ENCODE results near the gene HBA2.
"Not testable (repeated sequence)": the region's sequence is repeated elsewhere in the genome, so short reads cannot be mapped to it uniquely, and the experiment has no call there.

Gene HBA2

DNA sequence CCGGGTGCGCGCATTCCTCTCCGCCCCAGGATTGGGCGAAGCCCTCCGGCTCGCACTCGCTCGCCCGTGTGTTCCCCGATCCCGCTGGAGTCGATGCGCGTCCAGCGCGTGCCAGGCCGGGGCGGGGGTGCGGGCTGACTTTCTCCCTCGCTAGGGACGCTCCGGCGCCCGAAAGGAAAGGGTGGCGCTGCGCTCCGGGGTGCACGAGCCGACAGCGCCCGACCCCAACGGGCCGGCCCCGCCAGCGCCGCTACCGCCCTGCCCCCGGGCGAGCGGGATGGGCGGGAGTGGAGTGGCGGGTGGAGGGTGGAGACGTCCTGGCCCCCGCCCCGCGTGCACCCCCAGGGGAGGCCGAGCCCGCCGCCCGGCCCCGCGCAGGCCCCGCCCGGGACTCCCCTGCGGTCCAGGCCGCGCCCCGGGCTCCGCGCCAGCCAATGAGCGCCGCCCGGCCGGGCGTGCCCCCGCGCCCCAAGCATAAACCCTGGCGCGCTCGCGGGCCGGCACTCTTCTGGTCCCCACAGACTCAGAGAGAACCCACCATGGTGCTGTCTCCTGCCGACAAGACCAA lies at the start of gene HBA2:
HBA2 (plus strand) TSS at position 503 of the 568 bp plus-strand sequence; CDS start at position 540, 37 bp downstream.
- DNase-seq (ENCODE audit: low spot score) = not testable (repeated sequence)

DNA sequence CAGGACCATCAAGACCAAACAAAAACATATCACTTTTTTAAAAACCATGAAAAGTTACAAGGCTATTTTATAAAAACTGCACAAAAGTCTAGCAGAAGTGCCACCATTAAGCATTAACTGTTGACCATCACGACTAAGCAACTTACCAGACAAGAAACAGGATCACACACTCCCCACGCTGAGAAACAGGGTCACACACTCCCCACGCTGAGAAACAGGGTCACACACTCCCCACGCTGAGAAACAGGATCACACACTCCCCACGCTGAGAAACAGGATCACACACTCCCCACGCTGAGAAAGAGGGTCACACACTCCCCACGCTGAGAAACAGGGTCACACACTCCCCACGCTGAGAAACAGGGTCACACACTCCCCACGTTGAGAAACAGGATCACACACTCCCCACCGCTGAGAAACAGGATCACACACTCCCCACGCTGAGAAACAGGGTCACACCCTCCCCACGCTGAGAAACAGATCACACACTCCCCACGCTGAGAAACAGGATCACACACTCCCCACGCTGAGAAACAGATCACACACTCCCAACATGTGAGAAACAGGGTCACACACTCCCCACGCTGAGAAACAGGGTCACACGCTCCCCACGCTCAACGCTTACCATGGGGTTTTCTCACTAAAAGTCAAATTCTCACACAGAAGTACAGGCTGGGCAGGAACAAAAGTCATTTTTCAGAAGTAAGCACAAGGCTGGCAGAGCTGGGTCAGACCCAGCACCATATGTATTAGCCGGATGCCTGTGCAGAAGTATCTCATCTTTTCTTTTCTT lies 48.9 kb upstream of the HBA2 start:
- not testable (repeated sequence) for DNase-seq (ENCODE audit: low spot score)

DNA sequence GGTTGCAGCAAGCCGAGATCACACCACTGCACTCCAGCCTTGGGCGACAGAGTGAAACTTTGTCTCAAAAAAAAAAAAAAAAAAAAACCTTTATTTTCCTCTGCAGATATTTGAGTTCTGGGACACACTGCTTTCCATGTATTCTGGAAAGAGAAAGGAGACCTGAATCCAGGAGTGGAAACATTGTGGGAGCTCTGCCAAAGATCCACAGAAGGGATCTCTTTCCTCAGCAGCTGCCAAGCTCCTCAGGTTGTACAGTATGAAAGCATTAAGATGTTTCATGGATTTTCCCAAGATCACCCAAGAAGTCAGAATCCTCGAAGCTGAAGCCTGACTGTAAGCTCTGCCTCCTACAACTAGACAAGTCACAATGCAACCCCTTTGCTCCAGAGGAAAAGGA lies 47.7 kb upstream of the HBA2 start:
- no peak for DNase-seq (ENCODE audit: low spot score)

DNA sequence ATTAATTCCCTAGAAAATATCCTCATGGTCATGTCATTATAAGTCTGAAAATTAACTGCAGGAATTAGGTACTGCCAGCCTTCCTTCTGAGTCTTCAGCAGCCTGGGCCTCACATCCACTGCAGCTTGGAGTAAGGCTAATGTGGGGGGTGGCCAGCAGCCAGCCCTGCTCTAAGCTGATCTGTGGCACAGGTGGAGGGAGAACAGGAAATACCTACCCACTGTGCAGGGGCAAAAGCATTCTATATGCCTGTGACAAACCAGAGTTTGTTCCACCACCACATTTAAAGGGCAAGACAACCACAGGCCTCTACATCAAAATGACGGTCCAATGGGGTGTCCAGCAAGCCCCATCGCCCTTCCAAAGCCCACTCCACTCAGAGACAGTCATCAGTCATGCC lies 43.6 kb upstream of the HBA2 start:
- DNase-seq (ENCODE audit: low spot score) = no peak

- no peak for DNase-seq (ENCODE audit: low spot score)
Observed at GRCh38 chr16:130533-131173, 42.0 kb upstream of the HBA2 start.

GRCh38 chr16:132120-132519 lies 40.6 kb upstream of the HBA2 start:
- no peak for DNase-seq (ENCODE audit: low spot score)

DNA sequence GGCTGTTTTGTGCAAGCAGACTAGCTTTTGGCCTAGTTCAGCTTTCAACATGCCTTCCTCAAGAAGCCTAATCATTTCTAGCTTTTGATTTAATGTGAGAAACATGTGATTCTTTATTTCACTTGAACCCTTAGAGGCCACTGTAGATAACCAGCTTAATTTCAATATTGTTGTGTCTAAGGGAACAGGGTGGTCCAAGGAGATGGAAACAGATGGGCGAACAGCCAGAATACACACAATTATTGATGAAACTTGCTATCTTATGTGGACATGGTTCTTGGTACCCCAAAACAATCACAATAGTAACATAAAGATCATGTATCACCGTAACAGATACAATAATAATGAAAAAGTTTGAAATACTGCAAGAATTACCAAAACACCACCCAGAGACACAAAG lies 39.0 kb upstream of the HBA2 start:
- DNase-seq (ENCODE audit: low spot score) = no peak

DNA sequence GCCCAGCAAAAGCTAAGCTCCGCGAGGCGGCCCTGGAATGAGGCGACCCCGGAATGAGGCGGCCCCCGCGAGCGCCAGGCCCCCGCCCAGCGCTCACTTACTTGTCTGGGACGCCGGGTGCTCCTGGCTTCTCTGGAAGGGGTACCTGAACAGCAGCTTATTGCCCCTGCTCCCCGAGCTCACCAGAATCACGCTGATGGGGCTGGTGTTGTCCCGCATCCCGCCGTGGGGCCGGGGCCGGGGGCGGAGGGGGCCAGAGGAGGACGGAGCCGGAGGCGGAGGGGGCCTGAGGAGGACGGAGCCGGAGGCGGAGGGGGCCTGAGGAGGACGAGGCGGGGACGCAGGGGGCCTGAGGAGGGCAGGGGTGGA lies 34.6 kb upstream of the HBA2 start:
- peak; percentile 71 for DNase-seq (ENCODE audit: low spot score)

DNA sequence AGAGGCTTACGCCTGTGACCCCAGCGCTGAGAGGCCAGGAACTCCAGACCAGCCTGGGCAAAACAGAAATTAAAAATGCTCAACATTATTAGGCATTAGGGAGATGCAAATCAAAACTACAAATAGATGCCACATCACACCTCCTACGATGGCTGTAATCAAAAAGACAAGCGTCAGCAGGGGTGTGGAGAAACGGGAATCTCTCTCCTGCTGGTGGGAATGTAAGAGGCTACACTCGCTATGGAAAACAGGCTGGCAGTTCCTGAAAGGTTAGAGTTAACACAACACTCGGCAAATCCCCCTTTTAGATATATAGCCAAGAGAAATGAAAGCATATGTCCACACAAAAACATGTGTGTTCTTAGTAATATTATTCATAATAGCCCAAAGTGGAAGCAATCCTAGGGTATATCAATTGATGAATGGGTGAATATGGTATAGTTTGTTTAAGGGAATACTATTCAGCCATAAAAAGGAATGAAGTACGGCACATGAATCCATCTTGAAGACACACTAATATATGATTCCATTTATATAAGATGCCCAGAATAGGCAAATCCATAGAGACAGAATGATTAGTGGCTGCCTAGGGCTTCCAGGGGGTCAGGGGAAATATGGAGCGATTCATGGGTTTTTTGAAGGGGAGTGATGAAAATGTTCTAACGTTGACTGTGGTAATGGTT lies 32.4 kb upstream of the HBA2 start:
- DNase-seq (ENCODE audit: low spot score) = no peak

DNA sequence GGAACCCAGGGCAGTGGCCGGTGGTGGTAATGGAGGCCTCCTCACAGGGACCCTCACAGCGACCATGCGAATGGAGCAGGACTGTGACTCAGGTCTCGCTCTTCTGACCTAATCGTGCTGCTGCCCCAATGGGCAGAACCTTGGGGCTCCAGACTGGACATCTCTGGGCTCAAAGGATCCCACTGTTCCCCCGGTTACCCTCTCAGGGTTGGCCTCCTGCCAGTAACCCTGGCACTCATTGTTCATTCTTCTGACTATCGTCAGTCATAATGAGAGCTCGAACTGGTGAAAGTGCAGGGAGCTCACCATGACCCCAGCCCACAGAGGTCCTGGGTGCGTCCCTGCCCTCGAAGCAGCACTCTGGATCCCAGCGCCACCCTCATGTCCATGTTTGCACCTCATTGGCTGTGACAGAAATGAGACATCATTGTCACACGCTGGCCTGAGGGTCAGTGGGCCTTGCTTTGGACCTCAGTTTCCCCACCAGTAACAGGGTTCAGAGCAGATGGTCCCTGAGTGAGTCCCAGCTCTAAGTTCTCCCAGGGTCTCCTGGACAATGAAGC lies 30.2 kb upstream of the HBA2 start:
- no peak for DNase-seq (ENCODE audit: low spot score)

- no peak for DNase-seq (ENCODE audit: low spot score)
Observed at GRCh38 chr16:143047-143446, 29.6 kb upstream of the HBA2 start.

DNA sequence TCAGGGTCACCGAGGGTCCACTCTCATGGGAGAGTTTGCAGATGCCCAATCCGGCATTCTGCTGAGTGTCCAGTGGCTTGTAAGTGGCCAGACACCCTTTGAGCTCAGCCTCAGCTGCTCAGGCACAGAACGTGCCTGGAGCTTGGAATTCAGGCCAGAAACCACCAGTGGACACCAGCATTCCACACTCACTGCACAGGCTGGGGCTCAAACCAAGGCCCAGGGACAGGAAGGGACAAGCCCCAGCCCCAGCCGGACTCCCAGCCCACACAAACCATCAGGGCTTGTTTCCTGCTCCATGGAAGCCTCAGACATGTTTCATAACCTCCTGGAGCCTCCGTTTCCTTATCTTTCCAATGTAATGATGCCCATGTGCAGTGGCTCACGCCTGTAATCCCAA lies 29.2 kb upstream of the HBA2 start:
- DNase-seq (ENCODE audit: low spot score) = no peak

GRCh38 chr16:144797-145252 lies 27.9 kb upstream of the HBA2 start:
- DNase-seq (ENCODE audit: low spot score) = no peak

DNA sequence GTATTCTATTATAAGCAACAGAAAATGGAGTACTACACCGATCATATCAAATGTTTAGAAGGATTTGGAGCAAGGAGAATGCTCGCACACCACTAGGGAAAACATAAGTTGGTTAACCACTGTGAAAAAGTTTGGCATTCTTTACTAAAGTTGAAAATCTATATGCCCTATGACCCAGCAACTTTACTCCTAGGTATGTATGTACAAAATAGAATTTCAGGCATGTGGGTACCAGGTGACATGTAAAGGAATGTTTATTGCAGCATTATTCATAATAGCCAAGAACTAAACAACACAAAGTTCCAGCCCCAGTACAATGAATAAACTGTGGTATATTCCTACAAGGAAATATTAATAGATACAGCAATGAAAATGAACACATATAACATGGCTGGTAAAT lies 26.0 kb upstream of the HBA2 start:
- no peak for DNase-seq (ENCODE audit: low spot score)

- DNase-seq (ENCODE audit: low spot score) = no peak
Observed at GRCh38 chr16:149024-149660, 23.5 kb upstream of the HBA2 start.

DNA sequence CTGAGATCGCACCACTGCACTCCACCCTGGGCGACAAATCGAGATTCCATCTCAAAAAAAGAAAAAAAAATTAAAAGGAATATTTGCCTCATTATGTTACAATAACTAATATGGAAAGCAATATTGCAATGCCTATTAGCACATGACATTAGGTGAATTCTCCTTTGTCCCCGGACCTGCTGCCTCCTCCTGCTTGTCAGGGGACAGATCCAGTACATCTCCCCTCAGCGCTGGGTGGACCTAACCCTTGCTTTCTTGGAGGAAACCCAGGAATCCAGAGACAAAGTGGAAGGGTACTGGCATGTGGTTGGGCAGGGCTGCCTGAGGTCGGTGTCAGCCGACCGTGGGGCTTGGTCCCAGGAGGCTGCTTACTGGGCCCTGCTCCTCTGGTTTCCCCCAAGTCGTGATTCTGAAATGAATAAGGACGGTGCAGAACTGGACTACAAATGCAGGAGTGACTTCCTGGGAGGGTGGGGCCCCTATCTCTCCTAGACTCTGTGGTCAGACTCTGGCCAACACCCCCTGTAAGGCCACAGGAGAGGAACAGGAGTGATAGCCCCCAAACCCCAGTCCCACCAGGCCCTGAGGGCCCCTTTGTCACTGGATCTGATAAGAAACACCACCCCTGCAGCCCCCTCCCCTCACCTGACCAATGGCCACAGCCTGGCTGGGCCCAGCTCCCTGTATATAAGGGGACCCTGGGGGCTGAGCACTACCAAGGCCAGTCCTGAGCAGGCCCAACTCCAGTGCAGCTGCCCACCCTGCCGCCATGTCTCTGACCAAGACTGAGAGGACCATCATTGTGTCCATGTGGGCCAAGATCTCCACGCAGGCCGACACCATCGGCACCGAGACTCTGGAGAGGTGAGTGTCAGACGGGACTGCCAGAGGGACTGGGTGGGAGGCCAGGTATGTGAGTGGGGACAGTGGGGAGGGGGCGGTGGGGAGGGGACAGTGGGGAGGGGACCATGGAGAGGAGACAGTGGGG lies 20.2 kb upstream of the HBA2 start, which contains the start of gene HBZ:
HBZ (plus strand) TSS at position 504 of the 988 bp plus-strand sequence; CDS start at position 770, 266 bp downstream.
- DNase-seq (ENCODE audit: low spot score) = no peak

DNA sequence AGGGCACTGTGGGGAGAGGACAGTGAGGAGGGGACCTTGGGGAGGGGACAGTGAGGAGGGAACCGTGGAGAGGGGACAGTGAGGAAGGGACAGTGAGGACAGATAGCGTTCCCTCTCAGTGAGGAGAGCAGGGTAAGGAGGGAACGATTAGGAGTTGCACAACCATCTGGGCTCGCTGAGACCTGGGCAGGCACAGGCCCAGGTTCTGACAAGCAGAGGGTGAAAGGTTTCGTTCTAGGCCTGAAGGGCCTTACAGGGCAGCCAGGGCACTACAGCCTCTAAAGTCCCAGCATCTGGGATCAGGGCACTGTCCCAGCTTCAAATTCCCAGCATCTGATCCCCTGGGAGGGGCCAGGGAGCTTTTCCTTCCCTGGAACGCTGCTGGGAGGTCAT lies 19.6 kb upstream of the HBA2 start:
- not testable (repeated sequence) for DNase-seq (ENCODE audit: low spot score)

- DNase-seq (ENCODE audit: low spot score) = not testable (repeated sequence)
Observed at GRCh38 chr16:153550-154216, 19.0 kb upstream of the HBA2 start.

GRCh38 chr16:154217-155030 lies 18.3 kb upstream of the HBA2 start:
- no peak for DNase-seq (ENCODE audit: low spot score)

Measured in left forelimb (tissue), 1 donor.